HG03175 (cell line): Measurements from ENCODE around the gene TRIM31.

Experiments
- ATAC-seq: cut with Tn5 transposase; IDR thresholded peaks from one replicate; pipeline ENCODE4 v1.9.1; 2021; ENCODE audit warnings: mild to moderate bottlenecking, moderate library complexity; ENCODE audit not compliant: unreplicated experiment

Gene TRIM31

GRCh38 chr6:30087876-30088275 is 25.0 kb downstream of the TRIM31 start:
- ATAC-seq = no peak

- ATAC-seq = no peak
Observed at GRCh38 chr6:30077218-30077617, 35.7 kb downstream of the TRIM31 start.

DNA sequence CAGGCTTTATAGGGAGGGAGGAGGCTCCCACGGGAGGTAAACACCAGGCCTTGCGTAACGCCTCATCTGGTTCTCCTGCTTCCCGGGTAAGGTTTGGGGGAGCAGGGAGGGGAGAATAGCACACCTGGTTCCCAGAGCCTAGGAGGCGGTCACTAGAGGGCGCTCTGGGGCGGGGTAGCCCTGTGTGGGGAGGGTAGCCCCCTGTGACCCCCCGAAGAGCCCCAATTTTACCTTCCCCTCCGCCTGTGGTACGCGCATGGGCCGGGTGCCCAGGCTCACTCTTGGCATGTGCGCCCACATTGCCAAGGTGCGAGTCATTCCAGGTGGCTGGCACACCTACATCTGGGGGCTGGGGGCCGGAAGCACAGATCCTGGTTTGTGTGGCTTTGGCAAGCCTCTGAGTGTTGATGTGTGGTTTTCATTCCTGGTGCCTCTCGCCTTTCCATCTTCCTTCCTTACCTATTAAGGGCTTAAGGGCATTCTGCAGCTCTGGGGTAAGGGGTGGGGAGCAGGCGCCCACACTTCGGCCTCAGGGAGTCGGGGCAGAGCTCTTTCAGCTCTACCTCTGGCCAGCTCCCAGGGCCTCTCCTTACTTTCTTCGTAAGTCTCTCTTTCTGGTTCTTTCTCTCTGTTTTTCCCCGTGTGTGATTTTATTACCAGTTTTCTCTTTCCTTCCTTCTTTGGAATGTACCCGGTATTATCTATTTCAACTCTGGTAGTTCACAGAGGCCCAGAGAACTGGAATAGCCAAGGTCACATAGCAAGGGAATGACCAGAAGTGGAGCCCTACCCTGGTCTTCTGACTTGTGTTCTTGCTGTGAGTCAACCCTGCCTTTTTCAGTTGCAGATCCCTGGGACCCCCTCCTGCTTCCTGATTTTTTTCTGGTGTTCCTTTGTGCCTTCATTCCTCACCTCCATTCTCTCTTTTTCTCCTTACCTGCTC is 36.8 kb downstream of the TRIM31 start:
- no peak for ATAC-seq

DNA sequence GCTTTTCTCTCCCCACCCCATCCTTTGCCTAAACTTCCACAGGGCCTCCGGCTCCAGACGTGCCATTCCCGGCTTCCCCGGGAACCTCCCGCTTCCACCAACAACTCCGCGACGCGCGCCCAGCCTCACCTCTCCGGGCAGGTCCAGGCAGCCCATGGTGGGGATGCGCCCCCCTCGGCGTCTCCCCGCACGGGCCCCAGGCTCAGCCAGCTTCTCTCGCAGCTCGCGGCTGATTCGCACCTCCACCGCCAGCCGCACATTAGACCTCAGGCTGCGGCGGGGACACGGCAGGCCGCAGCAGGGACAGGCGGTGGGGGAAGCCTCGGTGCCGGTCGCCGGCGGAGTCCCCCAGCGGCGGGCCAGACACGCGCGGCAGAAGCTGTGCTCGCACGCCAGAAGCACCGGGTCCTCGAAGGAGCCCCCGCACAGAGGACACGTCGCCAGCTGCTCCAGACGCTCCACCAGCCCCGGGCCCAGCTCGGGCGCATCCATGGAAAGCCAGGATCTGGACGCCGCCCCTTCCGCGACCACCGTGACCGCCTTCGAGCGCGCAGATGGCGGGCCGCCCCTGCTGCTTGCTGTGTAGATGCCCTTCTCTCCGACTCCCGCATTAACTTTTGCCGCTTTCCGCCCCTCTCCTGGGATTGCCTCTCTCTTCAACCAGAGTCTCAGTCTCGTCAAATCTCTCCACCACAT is 37.6 kb downstream of the TRIM31 start, which contains the start of gene RNF39:
TSS of gene RNF39 (minus strand) at position 676 of the 696 bp plus-strand sequence. CDS start at position 492, 184 bp downstream.
- ATAC-seq = no peak

- no peak for ATAC-seq
Observed at GRCh38 chr6:30074331-30075093, 38.4 kb downstream of the TRIM31 start.

DNA sequence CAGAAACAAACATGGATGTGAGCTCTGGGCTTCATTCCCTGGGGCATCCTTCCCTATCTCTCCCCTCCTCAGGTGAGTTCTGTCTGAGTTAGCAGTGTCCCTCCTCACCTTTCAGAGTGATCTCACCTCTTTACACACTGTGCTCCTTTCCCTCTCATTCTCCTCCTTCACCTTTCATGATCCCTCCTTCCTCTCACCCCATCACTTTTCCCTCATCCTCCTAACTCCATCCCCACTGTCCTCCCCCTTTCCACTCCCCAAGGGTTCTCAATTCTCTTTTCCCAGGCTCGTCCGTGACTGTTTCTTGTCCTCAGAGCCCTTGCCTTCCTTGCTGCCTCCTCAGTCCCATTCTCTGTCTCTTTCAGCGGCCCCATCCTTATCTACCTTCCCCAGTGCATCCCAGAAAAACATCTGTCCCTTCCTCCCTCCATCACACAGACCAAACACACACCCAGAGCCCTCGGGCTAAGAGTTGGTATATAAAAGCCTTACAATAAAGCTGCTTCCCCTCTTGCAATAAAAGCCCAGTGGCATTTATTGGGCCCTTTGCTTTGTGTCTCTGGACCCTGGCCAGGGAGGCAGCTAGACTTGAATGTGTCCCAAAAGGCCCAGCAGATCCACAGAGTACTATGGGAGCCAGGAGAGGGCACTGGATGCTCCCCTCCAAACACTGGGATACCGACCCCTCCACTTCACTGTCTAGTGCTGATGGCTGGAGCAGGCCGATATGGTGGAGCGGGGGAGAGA is 39.2 kb downstream of the TRIM31 start:
- no peak for ATAC-seq

DNA sequence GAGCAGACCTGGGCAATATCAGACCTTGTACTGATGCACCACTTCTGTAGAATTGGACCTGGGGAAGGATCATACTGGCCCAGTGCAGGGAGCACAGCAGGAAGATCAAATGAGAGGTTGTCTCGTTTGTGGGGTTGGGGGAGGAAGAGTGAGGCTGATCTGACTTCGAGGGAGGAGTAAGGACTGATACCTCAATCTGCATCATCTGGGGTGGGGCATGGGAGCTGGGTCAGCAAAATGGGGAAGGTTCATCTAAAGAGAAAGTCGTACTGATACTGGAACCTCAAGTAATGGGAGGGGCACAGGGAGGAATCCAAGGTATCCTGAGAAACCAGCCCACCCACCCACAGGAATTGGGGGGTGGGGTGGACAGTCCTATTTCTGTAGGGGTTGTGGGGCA is 41.0 kb downstream of the TRIM31 start:
- no peak for ATAC-seq

GRCh38 chr6:30071081-30071818 is 41.6 kb downstream of the TRIM31 start:
- no peak for ATAC-seq

DNA sequence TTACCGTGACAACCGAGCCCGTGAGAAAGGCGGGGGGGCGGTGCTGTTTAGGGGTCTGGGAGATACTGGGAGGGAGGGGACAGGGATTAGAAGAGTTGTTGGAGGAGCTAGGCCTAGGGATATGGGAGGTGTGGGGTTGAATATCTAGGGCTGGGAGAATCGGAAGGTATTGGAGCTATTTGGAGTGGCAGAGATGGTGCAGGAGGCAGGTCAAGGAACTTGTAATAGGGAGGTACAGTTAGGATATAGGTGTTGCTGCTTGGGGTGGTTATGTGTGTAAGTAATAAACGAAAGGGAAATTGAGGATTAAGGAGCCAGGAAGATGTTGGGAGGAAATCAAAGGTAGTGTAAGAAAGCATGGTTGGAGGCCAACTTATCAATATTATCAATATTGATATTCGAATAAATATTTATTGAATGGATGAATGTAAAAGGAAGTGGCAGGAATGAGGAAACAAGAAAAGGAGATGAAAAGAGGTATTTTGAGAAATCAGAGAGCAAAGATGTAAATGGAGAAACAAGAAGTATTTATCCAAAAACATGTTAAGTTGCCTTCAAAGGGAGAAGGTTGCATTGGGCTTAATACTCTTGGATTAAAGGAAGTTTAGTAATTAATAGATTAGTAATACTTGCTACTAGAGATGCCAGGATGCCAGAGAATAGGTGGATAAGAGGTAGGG is 45.3 kb downstream of the TRIM31 start:
- ATAC-seq = no peak

DNA sequence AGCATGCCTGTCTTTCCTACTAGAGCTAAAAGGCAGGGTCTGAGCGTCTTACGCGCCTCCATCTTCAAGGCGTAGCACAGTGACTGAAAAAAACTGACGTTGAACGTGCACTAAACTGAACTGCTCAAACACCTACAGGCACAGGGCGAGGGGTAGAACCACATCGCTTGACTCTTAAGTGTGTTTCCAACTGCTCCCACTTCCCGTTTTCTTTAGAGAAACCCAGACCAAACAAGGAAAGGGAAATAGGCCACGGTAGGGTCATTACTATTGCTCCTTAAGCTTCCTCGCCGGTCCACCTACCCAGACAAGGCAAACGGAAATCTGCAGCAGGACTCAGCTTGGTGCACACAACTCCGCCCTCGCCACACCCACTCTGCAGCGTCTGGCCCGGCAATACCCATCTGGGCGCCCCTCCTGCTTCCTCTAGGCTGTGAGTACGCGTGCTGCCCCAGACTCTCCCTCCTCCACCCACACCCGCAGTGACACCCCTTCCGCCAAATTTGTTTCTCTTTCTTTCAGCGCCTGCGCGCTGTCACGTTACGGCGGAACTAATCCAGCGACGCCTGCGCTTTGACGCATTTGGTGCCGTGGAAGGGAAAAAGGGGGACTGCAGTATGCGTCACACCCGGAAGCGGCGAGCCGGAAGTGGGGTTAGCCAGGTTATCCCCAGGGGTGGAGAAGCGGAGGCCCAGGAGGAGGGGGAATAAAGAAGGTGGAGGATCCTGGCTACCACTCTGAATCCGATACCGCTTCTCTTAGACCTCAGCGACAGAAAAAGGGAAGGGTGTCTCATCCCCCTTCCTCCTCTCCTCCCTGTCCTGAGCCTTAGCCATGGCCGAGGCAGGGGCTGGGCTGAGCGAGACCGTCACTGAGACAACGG is 46.1 kb downstream of the TRIM31 start, which contains the start of gene PPP1R11:
TSS of gene PPP1R11 (plus strand) at position 622 of the 883 bp plus-strand sequence. CDS start at position 835, 213 bp downstream.
- peak; percentile 97 for ATAC-seq

DNA sequence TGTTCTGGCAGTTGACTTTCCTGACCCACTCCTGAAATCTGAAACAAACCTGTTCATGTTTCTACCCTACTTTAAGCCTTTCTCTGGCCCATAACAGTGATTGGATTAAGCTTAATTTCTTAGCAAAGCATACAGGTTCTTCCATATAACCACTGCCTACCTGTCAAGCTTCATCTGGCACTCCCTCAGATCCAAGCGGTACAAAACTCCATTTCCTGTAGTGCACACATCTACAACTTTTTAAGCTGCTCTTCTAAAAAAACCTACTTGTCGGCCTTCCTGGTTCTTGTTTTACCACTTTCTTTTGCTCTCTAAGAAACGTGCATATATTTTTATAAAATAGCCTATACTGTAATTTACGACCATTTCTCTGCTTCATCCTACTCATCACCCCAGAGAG is 46.8 kb downstream of the TRIM31 start:
- ATAC-seq = no peak

- no peak for ATAC-seq
Observed at GRCh38 chr6:30063315-30063714, 49.6 kb downstream of the TRIM31 start.

- ATAC-seq = no peak
Observed at GRCh38 chr6:30062471-30063178, 50.3 kb downstream of the TRIM31 start.

GRCh38 chr6:30061858-30062458 is 50.9 kb downstream of the TRIM31 start:
- ATAC-seq = peak; percentile 31

- peak; percentile 95 for ATAC-seq
Observed at GRCh38 chr6:30061092-30061857, 51.6 kb downstream of the TRIM31 start, which contains the start of gene POLR1H. Gene POLR1H, plus strand, starts transcription at chr6:30061265. Its CDS starts 260 bp downstream, at chr6:30061525.

GRCh38 chr6:30060606-30061091 is 52.2 kb downstream of the TRIM31 start:
- peak; percentile 17 for ATAC-seq
